Thymus (tissue), 11 donors: ENCODE measurements around the gene LRRTM4. TPM values are rescaled to one million over a fixed set of nuclear protein-coding genes. Genes with fewer than 3 reads are reported as not detected.

ENCODE experiments used
- DNase-seq, 9 donors: peaks; one replicate each; pipeline ENCODE4 v3.0.0-alpha.2; 2013; ENCODE audit warnings: low spot score in 9 of 9, low read depth in 6 of 9, missing footprints in 1 of 9
- H3K27ac ChIP-seq, 2 donors: one replicate each; pipeline ENCODE4 v1.5.1; 2013; ENCODE audit warnings: control low read depth in 1 of 2, low read depth in 1 of 2, low read length in 1 of 2, mild to moderate bottlenecking in 1 of 2, moderate library complexity in 1 of 2
- H3K27me3 ChIP-seq, 2 donors: one replicate each; pipeline ENCODE4 v1.5.1; 2013; ENCODE audit warnings: low read length in 1 of 2; ENCODE audit not compliant: control insufficient read depth in 2 of 2, insufficient read depth in 1 of 2
- H3K36me3 ChIP-seq, 2 donors: one replicate each; pipeline ENCODE4 v1.5.1; 2013; ENCODE audit warnings: low read length in 1 of 2, mild to moderate bottlenecking in 1 of 2, moderate library complexity in 1 of 2; ENCODE audit not compliant: control insufficient read depth in 2 of 2, insufficient read depth in 2 of 2
- H3K4me1 ChIP-seq, 2 donors: one replicate each; pipeline ENCODE4 v1.5.1; 2013; ENCODE audit warnings: low read length in 2 of 2; ENCODE audit not compliant: control insufficient read depth in 2 of 2, insufficient read depth in 2 of 2
- H3K4me3 ChIP-seq, 2 donors: one replicate each; pipeline ENCODE4 v1.5.1; 2013; ENCODE audit warnings: low read length in 2 of 2, control low read depth in 1 of 2, mild to moderate bottlenecking in 1 of 2
- H3K9me3 ChIP-seq, 2 donors: one replicate each; pipeline ENCODE4 v1.5.1; 2013; ENCODE audit warnings: low read length in 1 of 2, mild to moderate bottlenecking in 1 of 2; ENCODE audit not compliant: control insufficient read depth in 2 of 2, insufficient read depth in 1 of 2
- WGBS: extraction: QIAGEN DNeasy Blood & Tissue Kit; methylation state at CpG from one replicate; pipeline ENCODE4 v1.1.7; 2013; 5-methylcytosine and 5-hydroxymethylcytosine counted together
- polyA plus RNA-seq: library from polyadenylated mRNA; stranded (reverse); fragments of 200-250 nt; gene quantifications from one replicate; pipeline ENCODE4 v1.2.3, GENCODE V29; 2013
- total RNA-seq: library from RNA; stranded (reverse); fragments of 120-200 nt; gene quantifications from one replicate; pipeline ENCODE4 v1.2.4, GENCODE V29; 2013
- donor health status: healthy.

LRRTM4 gene
- total and polyA plus RNA-seq, 2 donors = 0.02 to 0.09 TPM

- Histone ChIP-seq H3K36me3 (no peaks in the 10 kb centered on the region), H3K4me1 (no peaks in the 10 kb centered on the region), H3K4me3 (no peak overlapping the region), H3K27me3 (no peaks in the 10 kb centered on the region), H3K9me3 (no peaks in the 10 kb centered on the region), H3K27ac (no peak overlapping the region)
- DNase-seq = no peak
- WGBS = 79% methylated on average over 4 of the region's 4 CpGs
These were observed 496.5 kb downstream of the LRRTM4 start for GRCh38 chr2:77025714-77026113.

- no peaks in the 10 kb centered on the region for H3K27me3 ChIP-seq
- H3K4me3 ChIP-seq = no peak overlapping the region
- 70% methylated on average over 3 of the region's 3 CpGs for WGBS
- no peaks in the 10 kb centered on the region for H3K9me3 ChIP-seq
- no peak overlapping the region for H3K27ac ChIP-seq
- H3K4me1 ChIP-seq = no peaks in the 10 kb centered on the region
- H3K36me3 ChIP-seq = no peaks in the 10 kb centered on the region
- no peak for DNase-seq
These were observed 501.0 kb downstream of the LRRTM4 start for GRCh38 chr2:77021161-77021560.

GRCh38 chr2:77018219-77018618 is 504.0 kb downstream of the LRRTM4 start:
- Histone ChIP-seq H3K36me3 (no peaks in the 10 kb centered on the region), H3K4me1 (no peaks in the 10 kb centered on the region), H3K4me3 (no peak overlapping the region), H3K27me3 (no peaks in the 10 kb centered on the region), H3K27ac (no peak overlapping the region), H3K9me3 (no peaks in the 10 kb centered on the region)
- DNase-seq = no peak
- WGBS = 99% methylated on average over 1 of the region's 1 CpG

GRCh38 chr2:77017355-77017745 is 504.8 kb downstream of the LRRTM4 start:
- H3K27ac ChIP-seq = no peak overlapping the region
- no peaks in the 10 kb centered on the region for H3K36me3 ChIP-seq
- no peak for DNase-seq
- H3K9me3 ChIP-seq = no peaks in the 10 kb centered on the region
- no peaks in the 10 kb centered on the region for H3K4me1 ChIP-seq
- no peaks in the 10 kb centered on the region for H3K27me3 ChIP-seq
- 91% methylated on average over 3 of the region's 3 CpGs for WGBS
- H3K4me3 ChIP-seq = no peak overlapping the region

- H3K27ac ChIP-seq = no peak overlapping the region
- WGBS = 79% methylated on average over 4 of the region's 4 CpGs
- DNase-seq = no peak
- H3K4me3 ChIP-seq = no peak overlapping the region
- H3K9me3 ChIP-seq = no peaks in the 10 kb centered on the region
- no peaks in the 10 kb centered on the region for H3K36me3 ChIP-seq
- no peaks in the 10 kb centered on the region for H3K27me3 ChIP-seq
- no peaks in the 10 kb centered on the region for H3K4me1 ChIP-seq
These were observed 505.5 kb downstream of the LRRTM4 start for GRCh38 chr2:77016443-77017354.

GRCh38 chr2:77013953-77014352 is 508.2 kb downstream of the LRRTM4 start:
- no peaks in the 10 kb centered on the region for H3K27me3 ChIP-seq
- 93% methylated on average over 2 of the region's 2 CpGs for WGBS

GRCh38 chr2:77013457-77013856 is 508.7 kb downstream of the LRRTM4 start:
- Histone ChIP-seq H3K27me3 (no peaks in the 10 kb centered on the region), H3K9me3 (no peaks in the 10 kb centered on the region), H3K4me1 (no peaks in the 10 kb centered on the region), H3K27ac (no peak overlapping the region), H3K4me3 (no peak overlapping the region), H3K36me3 (no peaks in the 10 kb centered on the region)
- 85% methylated on average over 2 of the region's 2 CpGs for WGBS
- no peak for DNase-seq

More at GRCh38 chr2:77013953-77014352, 508.2 kb downstream of the LRRTM4 start:
- H3K4me1 ChIP-seq = no peaks in the 10 kb centered on the region
- no peak overlapping the region for H3K27ac ChIP-seq
- no peaks in the 10 kb centered on the region for H3K9me3 ChIP-seq
- DNase-seq = no peak
- H3K4me3 ChIP-seq = no peak overlapping the region
- no peaks in the 10 kb centered on the region for H3K36me3 ChIP-seq

GRCh38 chr2:77009307-77009706 is 512.9 kb downstream of the LRRTM4 start:
- 58% methylated on average over 3 of the region's 3 CpGs for WGBS
- Histone ChIP-seq H3K4me3 (no peak overlapping the region), H3K9me3 (peaks cover 0 to 2% of the 10 kb centered on the region in 2 donors), H3K27ac (no peak overlapping the region), H3K4me1 (no peaks in the 10 kb centered on the region), H3K27me3 (no peaks in the 10 kb centered on the region), H3K36me3 (no peaks in the 10 kb centered on the region)
- DNase-seq = no peak

GRCh38 chr2:77008853-77009252 is 513.3 kb downstream of the LRRTM4 start:
- no peaks in the 10 kb centered on the region for H3K27me3 ChIP-seq
- H3K4me1 ChIP-seq = no peaks in the 10 kb centered on the region
- WGBS = 13% methylated on average over 1 of the region's 1 CpG
- peaks cover 0 to 5% of the 10 kb centered on the region in 2 donors for H3K9me3 ChIP-seq
- no peak overlapping the region for H3K4me3 ChIP-seq
- no peak for DNase-seq
- no peak overlapping the region for H3K27ac ChIP-seq
- no peaks in the 10 kb centered on the region for H3K36me3 ChIP-seq
